ENCODE measurements around the gene SPAM1.

- TF ChIP-seq EZH2 (IDR thresholded peaks at IDR 0.05) = no peak
- no peak for TF ChIP-seq CTCF (IDR thresholded peaks at IDR 0.05)
- TF ChIP-seq EZH2phosphoT487 (IDR thresholded peaks at IDR 0.05) = no peak
These were observed 36.8 kb upstream of the SPAM1 start for GRCh38 chr7:123888192-123888591.
